WTC11 (cell line): ENCODE data around the gene LRRC63. TPM values are rescaled to one million over a fixed set of nuclear protein-coding genes. Genes with fewer than 3 reads are reported as not detected.

ENCODE experiments used
- ATAC-seq: fragments of 200-7000 bp; cut with Tn5 transposase; 2 replicates; pipeline ENCODE4 v1.10.0; 2021; ENCODE audit warnings: mild to moderate bottlenecking, moderate library complexity
- CTCF ChIA-PET: fragments of 300-600 bp; sonication (Branson Sonifier 250); formaldehyde crosslinking; loops from one replicate; lab custom pipeline; 2021; ENCODE audit warnings: antibody characterized with exemption; lab: Charles Lee
- POLR2A ChIA-PET: fragments of 350-600 bp; sonication (Branson Sonifier 250); formaldehyde crosslinking; loops from one replicate; lab custom pipeline; 2021; ENCODE audit warnings: antibody characterized with exemption; lab: Charles Lee
- DNase-seq: peaks from one replicate; pipeline ENCODE4 v3.0.0; 2021; ENCODE audit warnings: low spot score
- H3K27ac Mint-ChIP-seq: 2 replicates; pipeline ENCODE4 v1.8.0; 2021; ENCODE audit warnings: mixed read lengths
- H3K27me3 Mint-ChIP-seq: 2 replicates; pipeline ENCODE4 v1.8.0; 2021; ENCODE audit warnings: low read depth, mild to moderate bottlenecking, moderate library complexity, mixed read lengths
- H3K36me3 Mint-ChIP-seq: 2 replicates; pipeline ENCODE4 v1.8.0; 2021; ENCODE audit warnings: mixed read lengths
- H3K4me1 Mint-ChIP-seq: 2 replicates; pipeline ENCODE4 v1.8.0; 2022; ENCODE audit warnings: mixed read lengths
- H3K4me3 Mint-ChIP-seq: 2 replicates; pipeline ENCODE4 v1.8.0; 2021; ENCODE audit warnings: mild to moderate bottlenecking, moderate library complexity, mixed read lengths
- H3K9me3 Mint-ChIP-seq: 2 replicates; pipeline ENCODE4 v1.8.0; 2021; ENCODE audit warnings: mixed read lengths
- ARID4B ChIP-seq: sonication (generic); formaldehyde crosslinking; IDR thresholded peaks from 2 replicates; pipeline ENCODE4 v1.8.0; 2023; ENCODE audit warnings: missing genetic modification reagents, mild to moderate bottlenecking, borderline replicate concordance
- ATF2 ChIP-seq: sonication (generic); formaldehyde crosslinking; IDR thresholded peaks from 2 replicates; pipeline ENCODE4 v1.8.1; 2022; ENCODE audit warnings: low read depth, missing genetic modification reagents, borderline replicate concordance
- GABPB1 ChIP-seq: sonication (generic); formaldehyde crosslinking; IDR thresholded peaks from 2 replicates; pipeline ENCODE4 v1.8.1; 2023; ENCODE audit warnings: mild to moderate bottlenecking, missing genetic modification reagents
- GRHL2 ChIP-seq: fragments of 250-450 bp; sonication (Bioruptor Pico); IDR thresholded peaks from 2 replicates; pipeline ENCODE4 v1.8.0; 2022; ENCODE audit warnings: mild to moderate bottlenecking, moderate library complexity; ENCODE audit not compliant: insufficient replicate concordance, severe bottlenecking
- JUN ChIP-seq: sonication (generic); formaldehyde crosslinking; IDR thresholded peaks from 2 replicates; pipeline ENCODE4 v1.8.0; 2023; ENCODE audit warnings: mild to moderate bottlenecking, missing genetic modification reagents
- NFE2L1 ChIP-seq: sonication (generic); formaldehyde crosslinking; IDR thresholded peaks from 2 replicates; pipeline ENCODE4 v1.8.1; 2023; ENCODE audit warnings: missing genetic modification reagents
- RORB ChIP-seq: fragments of 250-450 bp; sonication (Bioruptor Pico); IDR thresholded peaks from 2 replicates; pipeline ENCODE4 v1.9.0; 2021; ENCODE audit warnings: mild to moderate bottlenecking
- USF1 ChIP-seq: sonication (generic); formaldehyde crosslinking; IDR thresholded peaks from 2 replicates; pipeline ENCODE4 v1.8.0; 2022; ENCODE audit warnings: mild to moderate bottlenecking, missing genetic modification reagents
- ZNF232 ChIP-seq: sonication (generic); formaldehyde crosslinking; IDR thresholded peaks from 2 replicates; pipeline ENCODE4 v1.8.0; 2022; ENCODE audit warnings: mild to moderate bottlenecking, missing genetic modification reagents
- ZNF263 ChIP-seq: sonication (generic); formaldehyde crosslinking; IDR thresholded peaks from 2 replicates; pipeline ENCODE4 v1.8.1; 2022; ENCODE audit warnings: low read depth, mild to moderate bottlenecking, moderate library complexity, missing genetic modification reagents
- ZNF532 ChIP-seq: fragments of 250-450 bp; sonication (Bioruptor Pico); IDR thresholded peaks from 2 replicates; pipeline ENCODE4 v1.9.0; 2021; ENCODE audit warnings: mild to moderate bottlenecking, borderline replicate concordance
- total RNA-seq: library from RNA; stranded (reverse); gene quantifications from 3 replicates; pipeline ENCODE4 v1.2.3, GENCODE V29; 2021

The LRRC63 gene
- total RNA-seq, 1 experiment from 2014 or later = not detected

- TF ChIP-seq ATF2 (CRISPR knock-in tag) (no peak), ZNF232 (CRISPR knock-in tag) (no peak), USF1 (CRISPR knock-in tag) (no peak)
These were observed 99.5 kb downstream of the LRRC63 start (continued) for GRCh38 chr13:46311217-46311616.

- ChIA-PET CTCF (no interaction called here), POLR2A (no interaction called here)
- no peak for ATAC-seq
- Mint-ChIP-seq H3K9me3 (peaks cover 18% of the 10 kb centered on the region), H3K4me1 (no peaks in the 10 kb centered on the region), H3K36me3 (no peaks in the 10 kb centered on the region), H3K27me3 (peaks cover 20% of the 10 kb centered on the region), H3K4me3 (no peak overlapping the region), H3K27ac (no peak overlapping the region)
- no peak for TF ChIP-seq ZNF532
- TF ChIP-seq ATF2 (CRISPR knock-in tag) = no peak
- TF ChIP-seq JUN (CRISPR knock-in tag) = no peak
- no peak for TF ChIP-seq GABPB1 (CRISPR knock-in tag)
- no peak for DNase-seq
These were observed 101.3 kb downstream of the LRRC63 start for GRCh38 chr13:46313024-46313423.

GRCh38 chr13:46313432-46314257 lies 101.9 kb downstream of the LRRC63 start:
- no peak overlapping the region for H3K4me3 Mint-ChIP-seq
- no peak overlapping the region for H3K27ac Mint-ChIP-seq
- TF ChIP-seq ARID4B (CRISPR knock-in tag) (no peak), NFE2L1 (CRISPR knock-in tag) (no peak), GRHL2 (CRISPR knock-in tag) (no peak), RORB (CRISPR knock-in tag) (no peak), ZNF263 (no peak)
- ChIA-PET CTCF (interaction anchor here (1.3 kb wide), 1 partner anchor 154 kb away, joined by 4 read pairs; no protein-coding TSS in a partner anchor), POLR2A (no interaction called here)
- H3K36me3 Mint-ChIP-seq = no peaks in the 10 kb centered on the region
- peaks cover 26% of the 10 kb centered on the region for H3K27me3 Mint-ChIP-seq
- no peak for DNase-seq
- ATAC-seq = no peak
- H3K9me3 Mint-ChIP-seq = peaks cover 19% of the 10 kb centered on the region
- no peaks in the 10 kb centered on the region for H3K4me1 Mint-ChIP-seq
